OCI-LY3 (cell line): Measurements from ENCODE around the gene MINDY4B.
"Not testable (repeated sequence)": the region's sequence is repeated elsewhere in the genome, so short reads cannot be mapped to it uniquely, and the experiment has no call there.

ENCODE experiments used
- H2AFZ ChIP-seq: fragments of 200-600, 300-600 bp; shearing (Covaris generic); 2 replicates; pipeline ENCODE4 v1.6.0; 2014; ENCODE audit warnings: antibody characterized with exemption, low read depth, low read length
- H3K27ac ChIP-seq: fragments of 200-600, 300-600 bp; sonication (generic); 2 replicates; pipeline ENCODE4 v1.5.1; 2014; ENCODE audit warnings: mild to moderate bottlenecking, low read length, moderate library complexity, mixed read lengths
- H3K27me3 ChIP-seq: fragments of 200-600, 300-600 bp; sonication (generic); 2 replicates; pipeline ENCODE4 v1.6.1; 2014; ENCODE audit warnings: low read depth, low read length, mixed read lengths
- H3K36me3 ChIP-seq: fragments of 200-600, 300-600 bp; sonication (generic); replicated peaks from 2 replicates; pipeline ENCODE3; 2014; ENCODE audit warnings: low read depth, low read length, mixed read lengths
- H3K4me1 ChIP-seq: fragments of 300-600, 200-600 bp; sonication (generic); 2 replicates; pipeline ENCODE4 v1.6.1; 2014; ENCODE audit warnings: low read length, mixed read lengths
- H3K4me2 ChIP-seq: fragments of 200-600, 300-600 bp; sonication (generic); 2 replicates; pipeline ENCODE4 v1.6.1; 2014; ENCODE audit warnings: low read length, mixed read lengths
- H3K4me3 ChIP-seq: fragments of 300-600, 200-600 bp; sonication (generic); 2 replicates; pipeline ENCODE4 v1.5.1; 2014; ENCODE audit warnings: antibody characterized with exemption, mild to moderate bottlenecking, low read length, moderate library complexity
- H3K79me2 ChIP-seq: fragments of 300-600, 200-600 bp; shearing (Covaris generic); 2 replicates; pipeline ENCODE4 v1.6.1; 2014; ENCODE audit warnings: mild to moderate bottlenecking, low read length, mixed read lengths
- H3K9ac ChIP-seq: fragments of 300-600, 200-600 bp; shearing (Covaris generic); 2 replicates; pipeline ENCODE4 v1.6.0; 2014; ENCODE audit warnings: mild to moderate bottlenecking, low read length, moderate library complexity
- H3K9me3 ChIP-seq: fragments of 200-600, 300-600 bp; shearing (Covaris generic); 2 replicates; pipeline ENCODE4 v1.6.1; 2014; ENCODE audit warnings: low read length, mixed read lengths; ENCODE audit not compliant: insufficient read depth
- H4K20me1 ChIP-seq: fragments of 200-600, 300-600 bp; sonication (generic); 2 replicates; pipeline ENCODE4 v1.6.1; 2016; ENCODE audit warnings: low read length, mixed read lengths; ENCODE audit not compliant: insufficient read depth
- EZH2phosphoT487 ChIP-seq: fragments of 200-600 bp; shearing (Covaris generic); IDR thresholded peaks from 2 replicates; pipeline ENCODE4 v1.6.1; 2018; ENCODE audit warnings: antibody characterized with exemption, mixed run types, low read depth
- TF ChIP-seq, protein P1 (sequence below): fragments of 200-600, 300-600 bp; sonication (generic); IDR thresholded peaks from 2 replicates; pipeline ENCODE4 v1.5.1; 2014; ENCODE audit warnings: antibody characterized with exemption, low read length, low read depth

MINDY4B gene

DNA sequence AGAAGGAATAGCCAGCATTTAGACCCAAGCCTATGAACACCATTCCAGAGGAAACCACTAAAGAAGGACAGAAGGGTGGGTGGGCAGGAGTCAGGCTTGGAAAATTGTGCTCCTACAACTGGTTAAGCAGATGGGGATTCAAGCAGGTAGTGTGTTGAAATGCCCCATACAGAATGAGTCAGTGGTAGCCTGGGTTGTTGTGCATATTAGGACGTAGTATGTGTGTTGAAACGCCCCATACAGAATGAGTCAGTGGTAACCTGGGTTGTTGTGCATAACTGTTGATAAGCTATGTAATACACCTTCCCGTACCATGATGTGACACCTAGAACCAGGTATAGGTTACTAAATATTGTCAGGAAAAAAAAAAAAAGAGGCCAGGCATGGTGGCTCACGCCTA is 34.0 kb downstream of the MINDY4B start:
- no peak overlapping the region for H3K4me2 ChIP-seq
- H3K27ac ChIP-seq: no peak overlapping the region
- H3K4me1 ChIP-seq: peaks cover 25% of the 10 kb centered on the region
- no peaks in the 10 kb centered on the region for H4K20me1 ChIP-seq
- H3K9ac ChIP-seq: no peak overlapping the region
- H2AFZ ChIP-seq: no peak overlapping the region
- TF ChIP-seq EZH2phosphoT487: no peak
- TF ChIP-seq, protein P1, sequence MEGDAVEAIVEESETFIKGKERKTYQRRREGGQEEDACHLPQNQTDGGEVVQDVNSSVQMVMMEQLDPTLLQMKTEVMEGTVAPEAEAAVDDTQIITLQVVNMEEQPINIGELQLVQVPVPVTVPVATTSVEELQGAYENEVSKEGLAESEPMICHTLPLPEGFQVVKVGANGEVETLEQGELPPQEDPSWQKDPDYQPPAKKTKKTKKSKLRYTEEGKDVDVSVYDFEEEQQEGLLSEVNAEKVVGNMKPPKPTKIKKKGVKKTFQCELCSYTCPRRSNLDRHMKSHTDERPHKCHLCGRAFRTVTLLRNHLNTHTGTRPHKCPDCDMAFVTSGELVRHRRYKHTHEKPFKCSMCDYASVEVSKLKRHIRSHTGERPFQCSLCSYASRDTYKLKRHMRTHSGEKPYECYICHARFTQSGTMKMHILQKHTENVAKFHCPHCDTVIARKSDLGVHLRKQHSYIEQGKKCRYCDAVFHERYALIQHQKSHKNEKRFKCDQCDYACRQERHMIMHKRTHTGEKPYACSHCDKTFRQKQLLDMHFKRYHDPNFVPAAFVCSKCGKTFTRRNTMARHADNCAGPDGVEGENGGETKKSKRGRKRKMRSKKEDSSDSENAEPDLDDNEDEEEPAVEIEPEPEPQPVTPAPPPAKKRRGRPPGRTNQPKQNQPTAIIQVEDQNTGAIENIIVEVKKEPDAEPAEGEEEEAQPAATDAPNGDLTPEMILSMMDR: no peak
- H3K4me3 ChIP-seq: no peak overlapping the region
- no peaks in the 10 kb centered on the region for H3K9me3 ChIP-seq
- no peaks in the 10 kb centered on the region for H3K27me3 ChIP-seq
- H3K79me2 ChIP-seq: no peaks in the 10 kb centered on the region
- H3K36me3 ChIP-seq: no peaks in the 10 kb centered on the region

GRCh38 chr3:150870406-150870805 is 34.8 kb downstream of the MINDY4B start:
- H3K9me3 ChIP-seq: no peaks in the 10 kb centered on the region
- H3K27me3 ChIP-seq: no peaks in the 10 kb centered on the region
- no peak overlapping the region for H3K4me3 ChIP-seq
- TF ChIP-seq, protein P1: no peak
- TF ChIP-seq EZH2phosphoT487: no peak
- no peaks in the 10 kb centered on the region for H3K79me2 ChIP-seq
- no peak overlapping the region for H3K27ac ChIP-seq
- no peaks in the 10 kb centered on the region for H4K20me1 ChIP-seq
- no peak overlapping the region for H2AFZ ChIP-seq
- H3K36me3 ChIP-seq: no peaks in the 10 kb centered on the region
- no peak overlapping the region for H3K9ac ChIP-seq
- H3K4me1 ChIP-seq: peaks cover 20% of the 10 kb centered on the region
- H3K4me2 ChIP-seq: no peak overlapping the region

DNA sequence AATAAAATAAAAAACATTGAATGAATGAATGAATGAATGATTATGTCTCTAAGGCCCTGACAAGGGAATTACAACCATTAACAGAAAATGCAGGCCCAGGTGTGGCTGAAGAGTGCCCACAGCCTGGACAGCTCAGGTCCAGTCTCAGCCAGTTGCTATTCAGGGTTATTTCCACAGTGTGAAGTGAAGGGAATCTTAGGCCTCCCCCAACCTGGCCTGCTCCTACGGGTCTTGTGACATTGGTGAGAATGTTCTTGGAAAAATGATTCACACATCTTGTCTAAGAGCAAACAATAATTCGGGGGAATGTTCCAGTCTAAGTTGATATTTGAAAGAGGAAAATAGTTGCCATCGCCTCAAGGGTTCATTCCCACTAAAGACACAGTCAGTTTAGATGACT is 37.0 kb downstream of the MINDY4B start:
- no peak for TF ChIP-seq EZH2phosphoT487
- TF ChIP-seq, protein P1: no peak
- Histone ChIP-seq H3K4me1 (peaks cover 15% of the 10 kb centered on the region), H3K4me3 (no peak overlapping the region), H3K4me2 (no peak overlapping the region), H4K20me1 (no peaks in the 10 kb centered on the region), H2AFZ (no peak overlapping the region), H3K27me3 (peaks cover 7% of the 10 kb centered on the region), H3K79me2 (no peaks in the 10 kb centered on the region), H3K9me3 (no peaks in the 10 kb centered on the region), H3K27ac (no peak overlapping the region), H3K36me3 (no peaks in the 10 kb centered on the region), H3K9ac (no peak overlapping the region)

- H3K4me3 ChIP-seq: no peak overlapping the region
- H2AFZ ChIP-seq: no peak overlapping the region
- TF ChIP-seq EZH2phosphoT487: no peak
- TF ChIP-seq, protein P1: no peak
- peak overlapping the region; percentile 32 for H3K4me2 ChIP-seq
- H3K4me1 ChIP-seq: peaks cover 15% of the 10 kb centered on the region
- no peaks in the 10 kb centered on the region for H3K36me3 ChIP-seq
- no peaks in the 10 kb centered on the region for H3K79me2 ChIP-seq
- H3K27ac ChIP-seq: no peak overlapping the region
- H3K27me3 ChIP-seq: peaks cover 10% of the 10 kb centered on the region
- H4K20me1 ChIP-seq: no peaks in the 10 kb centered on the region
- no peak overlapping the region for H3K9ac ChIP-seq
- H3K9me3 ChIP-seq: no peaks in the 10 kb centered on the region
These were observed 37.8 kb downstream of the MINDY4B start for GRCh38 chr3:150867434-150867833.

- Histone ChIP-seq H3K27me3 (peaks cover 18% of the 10 kb centered on the region), H3K4me1 (peaks cover 12% of the 10 kb centered on the region)
- not testable (repeated sequence) for H3K4me2 ChIP-seq, H3K9me3 ChIP-seq, H3K36me3 ChIP-seq, H3K79me2 ChIP-seq, H3K27ac ChIP-seq, H2AFZ ChIP-seq, H3K4me3 ChIP-seq, H4K20me1 ChIP-seq, H3K9ac ChIP-seq
These were observed 41.3 kb downstream of the MINDY4B start for GRCh38 chr3:150863921-150864320.
